ENCODE data around the gene TSPAN5.

The TSPAN5 gene

GRCh38 chr4:98510340-98510739 is 148.1 kb downstream of the TSPAN5 start:
- Histone ChIP-seq H2AFZ (ENCODE audit: low read length, unreplicated experiment) (no peak overlapping the region), H3K36me3 (ENCODE audit: insufficient read depth, low read length) (peaks cover 5% of the 10 kb centered on the region; the same call in 1 of the 2 replicates), H3K27me3 (ENCODE audit: insufficient read depth, low read length) (no peaks in the 10 kb centered on the region), H3K4me3 (ENCODE audit: low read depth, low read length) (no peak overlapping the region), H3K4me1 (ENCODE audit: control insufficient read depth, insufficient read depth, low read length, unreplicated experiment) (peaks cover 38% of the 10 kb centered on the region), H3K27ac (ENCODE audit: low read depth, low read length) (peak overlapping the region; percentile 75), H3K79me2 (ENCODE audit: control insufficient read depth, insufficient read depth, low read length, unreplicated experiment) (peaks cover 62% of the 10 kb centered on the region)

GRCh38 chr4:98509721-98510120 is 148.7 kb downstream of the TSPAN5 start:
- H3K27ac ChIP-seq (ENCODE audit: low read depth, low read length), result peak overlapping the region; percentile 75
- H3K4me3 ChIP-seq (ENCODE audit: low read depth, low read length), result no peak overlapping the region
- peaks cover 32% of the 10 kb centered on the region for H3K4me1 ChIP-seq (ENCODE audit: control insufficient read depth, insufficient read depth, low read length, unreplicated experiment)
- H3K27me3 ChIP-seq (ENCODE audit: insufficient read depth, low read length), result no peaks in the 10 kb centered on the region
- no peak overlapping the region for H2AFZ ChIP-seq (ENCODE audit: low read length, unreplicated experiment)
- H3K36me3 ChIP-seq (ENCODE audit: insufficient read depth, low read length), result peaks cover 5% of the 10 kb centered on the region; the same call in 1 of the 2 replicates
- peaks cover 57% of the 10 kb centered on the region for H3K79me2 ChIP-seq (ENCODE audit: control insufficient read depth, insufficient read depth, low read length, unreplicated experiment)

- Histone ChIP-seq H3K36me3 (ENCODE audit: insufficient read depth, low read length) (peaks cover 5% of the 10 kb centered on the region; the same call in 1 of the 2 replicates), H3K27me3 (ENCODE audit: insufficient read depth, low read length) (no peaks in the 10 kb centered on the region), H2AFZ (ENCODE audit: low read length, unreplicated experiment) (no peak overlapping the region), H3K4me3 (ENCODE audit: low read depth, low read length) (no peak overlapping the region), H3K4me1 (ENCODE audit: control insufficient read depth, insufficient read depth, low read length, unreplicated experiment) (peaks cover 29% of the 10 kb centered on the region), H3K79me2 (ENCODE audit: control insufficient read depth, insufficient read depth, low read length, unreplicated experiment) (peaks cover 51% of the 10 kb centered on the region), H3K27ac (ENCODE audit: low read depth, low read length) (peak overlapping the region; percentile 75)
Observed at GRCh38 chr4:98508829-98509598, 149.4 kb downstream of the TSPAN5 start.

GRCh38 chr4:98508248-98508647 is 150.2 kb downstream of the TSPAN5 start:
- Histone ChIP-seq H3K27me3 (ENCODE audit: insufficient read depth, low read length) (no peaks in the 10 kb centered on the region), H3K4me1 (ENCODE audit: control insufficient read depth, insufficient read depth, low read length, unreplicated experiment) (peaks cover 29% of the 10 kb centered on the region), H3K79me2 (ENCODE audit: control insufficient read depth, insufficient read depth, low read length, unreplicated experiment) (peaks cover 45% of the 10 kb centered on the region), H2AFZ (ENCODE audit: low read length, unreplicated experiment) (no peak overlapping the region), H3K36me3 (ENCODE audit: insufficient read depth, low read length) (peaks cover 6% of the 10 kb centered on the region; the same call in 1 of the 2 replicates), H3K4me3 (ENCODE audit: low read depth, low read length) (no peak overlapping the region), H3K27ac (ENCODE audit: low read depth, low read length) (0 out of 2 replicates have a peak overlapping the region, but pooled peaks have one; percentile 75)

GRCh38 chr4:98507299-98507698 is 151.1 kb downstream of the TSPAN5 start:
- H3K4me3 ChIP-seq (ENCODE audit: low read depth, low read length), result no peak overlapping the region
- H3K27me3 ChIP-seq (ENCODE audit: insufficient read depth, low read length), result no peaks in the 10 kb centered on the region
- H3K79me2 ChIP-seq (ENCODE audit: control insufficient read depth, insufficient read depth, low read length, unreplicated experiment), result peaks cover 42% of the 10 kb centered on the region
- peaks cover 29% of the 10 kb centered on the region for H3K4me1 ChIP-seq (ENCODE audit: control insufficient read depth, insufficient read depth, low read length, unreplicated experiment)
- peaks cover 10% of the 10 kb centered on the region for H3K36me3 ChIP-seq (ENCODE audit: insufficient read depth, low read length)
- no peak overlapping the region for H2AFZ ChIP-seq (ENCODE audit: low read length, unreplicated experiment)
- no peak overlapping the region for H3K27ac ChIP-seq (ENCODE audit: low read depth, low read length)

- Histone ChIP-seq H3K4me1 (ENCODE audit: control insufficient read depth, insufficient read depth, low read length, unreplicated experiment) (peaks cover 29% of the 10 kb centered on the region), H3K27ac (ENCODE audit: low read depth, low read length) (no peak overlapping the region), H3K27me3 (ENCODE audit: insufficient read depth, low read length) (no peaks in the 10 kb centered on the region), H2AFZ (ENCODE audit: low read length, unreplicated experiment) (no peak overlapping the region), H3K79me2 (ENCODE audit: control insufficient read depth, insufficient read depth, low read length, unreplicated experiment) (peaks cover 44% of the 10 kb centered on the region), H3K4me3 (ENCODE audit: low read depth, low read length) (no peak overlapping the region), H3K36me3 (ENCODE audit: insufficient read depth, low read length) (peaks cover 17% of the 10 kb centered on the region)
Observed at GRCh38 chr4:98506462-98507132, 151.8 kb downstream of the TSPAN5 start.

GRCh38 chr4:98505992-98506391 is 152.4 kb downstream of the TSPAN5 start:
- no peak overlapping the region for H3K27ac ChIP-seq (ENCODE audit: low read depth, low read length)
- H3K4me3 ChIP-seq (ENCODE audit: low read depth, low read length), result no peak overlapping the region
- H3K79me2 ChIP-seq (ENCODE audit: control insufficient read depth, insufficient read depth, low read length, unreplicated experiment), result peaks cover 43% of the 10 kb centered on the region
- peaks cover 21% of the 10 kb centered on the region for H3K36me3 ChIP-seq (ENCODE audit: insufficient read depth, low read length)
- H3K27me3 ChIP-seq (ENCODE audit: insufficient read depth, low read length), result no peaks in the 10 kb centered on the region
- H3K4me1 ChIP-seq (ENCODE audit: control insufficient read depth, insufficient read depth, low read length, unreplicated experiment), result peaks cover 28% of the 10 kb centered on the region
- no peak overlapping the region for H2AFZ ChIP-seq (ENCODE audit: low read length, unreplicated experiment)

- H3K36me3 ChIP-seq (ENCODE audit: insufficient read depth, low read length), result peaks cover 21% of the 10 kb centered on the region
- peaks cover 9% of the 10 kb centered on the region for H3K4me1 ChIP-seq (ENCODE audit: control insufficient read depth, insufficient read depth, low read length, unreplicated experiment)
- no peak overlapping the region for H2AFZ ChIP-seq (ENCODE audit: low read length, unreplicated experiment)
- H3K79me2 ChIP-seq (ENCODE audit: control insufficient read depth, insufficient read depth, low read length, unreplicated experiment), result peaks cover 27% of the 10 kb centered on the region
- no peaks in the 10 kb centered on the region for H3K27me3 ChIP-seq (ENCODE audit: insufficient read depth, low read length)
- H3K4me3 ChIP-seq (ENCODE audit: low read depth, low read length), result no peak overlapping the region
- H3K27ac ChIP-seq (ENCODE audit: low read depth, low read length), result no peak overlapping the region
Observed at GRCh38 chr4:98504091-98504490, 154.3 kb downstream of the TSPAN5 start.

GRCh38 chr4:98503676-98504075 is 154.7 kb downstream of the TSPAN5 start:
- Histone ChIP-seq H2AFZ (ENCODE audit: low read length, unreplicated experiment) (no peak overlapping the region), H3K4me1 (ENCODE audit: control insufficient read depth, insufficient read depth, low read length, unreplicated experiment) (peaks cover 5% of the 10 kb centered on the region), H3K36me3 (ENCODE audit: insufficient read depth, low read length) (peaks cover 21% of the 10 kb centered on the region), H3K27me3 (ENCODE audit: insufficient read depth, low read length) (no peaks in the 10 kb centered on the region), H3K79me2 (ENCODE audit: control insufficient read depth, insufficient read depth, low read length, unreplicated experiment) (peaks cover 23% of the 10 kb centered on the region), H3K4me3 (ENCODE audit: low read depth, low read length) (no peak overlapping the region), H3K27ac (ENCODE audit: low read depth, low read length) (no peak overlapping the region)

GRCh38 chr4:98502624-98503023 is 155.8 kb downstream of the TSPAN5 start:
- no peaks in the 10 kb centered on the region for H3K27me3 ChIP-seq (ENCODE audit: insufficient read depth, low read length)
- peaks cover 21% of the 10 kb centered on the region for H3K36me3 ChIP-seq (ENCODE audit: insufficient read depth, low read length)
- no peak overlapping the region for H3K27ac ChIP-seq (ENCODE audit: low read depth, low read length)
- peaks cover 4% of the 10 kb centered on the region for H3K4me1 ChIP-seq (ENCODE audit: control insufficient read depth, insufficient read depth, low read length, unreplicated experiment)
- no peak overlapping the region for H2AFZ ChIP-seq (ENCODE audit: low read length, unreplicated experiment)
- no peak overlapping the region for H3K4me3 ChIP-seq (ENCODE audit: low read depth, low read length)
- peaks cover 16% of the 10 kb centered on the region for H3K79me2 ChIP-seq (ENCODE audit: control insufficient read depth, insufficient read depth, low read length, unreplicated experiment)

- Histone ChIP-seq H3K4me1 (ENCODE audit: control insufficient read depth, insufficient read depth, low read length, unreplicated experiment) (peaks cover 4% of the 10 kb centered on the region), H2AFZ (ENCODE audit: low read length, unreplicated experiment) (no peak overlapping the region), H3K4me3 (ENCODE audit: low read depth, low read length) (no peak overlapping the region), H3K79me2 (ENCODE audit: control insufficient read depth, insufficient read depth, low read length, unreplicated experiment) (peaks cover 13% of the 10 kb centered on the region), H3K27ac (ENCODE audit: low read depth, low read length) (no peak overlapping the region), H3K27me3 (ENCODE audit: insufficient read depth, low read length) (no peaks in the 10 kb centered on the region), H3K36me3 (ENCODE audit: insufficient read depth, low read length) (peaks cover 21% of the 10 kb centered on the region)
Observed at GRCh38 chr4:98502031-98502430, 156.4 kb downstream of the TSPAN5 start.

All from ACC112 (cell line).